22Rv1 (cell line): Measurements from ENCODE around the gene HCN1.

Experiments
- CTCF ChIP-seq: fragments of 450-650 bp; IDR thresholded peaks from 2 replicates; pipeline ENCODE4 v1.5.1; 2017; ENCODE audit warnings: mild to moderate bottlenecking
- ZFX ChIP-seq: fragments of 450-650 bp; IDR thresholded peaks from 2 replicates; pipeline ENCODE4 v1.6.1; 2017; ENCODE audit warnings: antibody characterized with exemption, borderline replicate concordance

DNA sequence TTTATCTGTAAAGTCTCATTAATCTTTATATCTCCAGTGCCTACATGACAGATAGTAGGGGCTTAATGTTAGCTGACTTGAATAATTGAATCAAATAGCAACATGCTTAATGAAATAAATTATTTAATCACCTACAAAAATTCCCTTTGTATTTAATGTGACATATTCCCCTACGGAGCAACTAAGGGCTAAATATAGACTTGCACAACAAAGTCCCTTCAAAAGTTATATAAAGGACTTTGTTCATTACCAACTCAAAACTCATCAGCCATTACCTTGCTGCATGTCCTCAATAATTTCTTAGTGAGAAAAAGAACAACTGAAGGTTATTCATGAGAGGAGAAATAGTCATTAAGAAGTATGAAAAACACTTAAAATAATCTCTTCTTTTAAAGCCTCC is 424.6 kb downstream of the HCN1 start:
- TF ChIP-seq CTCF (no peak), ZFX (no peak)
